HG03378 (cell line): ENCODE results near the gene ZNF738.

Experiments
- ATAC-seq: cut with Tn5 transposase; IDR thresholded peaks from one replicate; pipeline ENCODE4 v1.9.1; 2021; ENCODE audit warnings: mild to moderate bottlenecking, moderate library complexity; ENCODE audit not compliant: unreplicated experiment

Gene ZNF738

GRCh38 chr19:21422244-21422643 lies 63.4 kb downstream of the ZNF738 start:
- ATAC-seq = no peak

GRCh38 chr19:21423057-21424041 lies 64.5 kb downstream of the ZNF738 start:
- no peak for ATAC-seq
